Measurements from ENCODE around the gene SYNE1. TPM values are rescaled to one million over a fixed set of nuclear protein-coding genes. Genes with fewer than 3 reads are reported as not detected.
"Not testable (repeated sequence)": the region's sequence is repeated elsewhere in the genome, so short reads cannot be mapped to it uniquely, and the experiment has no call there.

Gene SYNE1
- total RNA-seq, 6 experiments from 2014 or later: 60.0 to 69.0 (median 66.9) TPM

- no peak for DNase-seq
- no peak overlapping the region for H3K27ac Mint-ChIP-seq
- no peak for TF ChIP-seq CTCF (IDR thresholded peaks at IDR 0.05)
- no peak overlapping the region for H3K4me3 Mint-ChIP-seq
- H3K27me3 Mint-ChIP-seq (ENCODE audit: insufficient read depth): peaks cover 1% of the 10 kb centered on the region
- no peaks in the 10 kb centered on the region for H3K9me3 Mint-ChIP-seq
- H3K4me1 Mint-ChIP-seq (ENCODE audit: low read depth): peaks cover 25% of the 10 kb centered on the region
- peaks cover 2% of the 10 kb centered on the region; the same call in 1 of the 2 replicates for H3K36me3 Mint-ChIP-seq (ENCODE audit: low read depth)
Measured at GRCh38 chr6:152631376-152631775, 5.8 kb downstream of the SYNE1 start.

GRCh38 chr6:152630832-152631231, 6.3 kb downstream of the SYNE1 start:
- Mint-ChIP-seq H3K9me3 (no peaks in the 10 kb centered on the region), H3K4me3 (no peak overlapping the region), H3K27ac (no peak overlapping the region), H3K27me3 (ENCODE audit: insufficient read depth) (peaks cover 1% of the 10 kb centered on the region), H3K4me1 (ENCODE audit: low read depth) (peaks cover 19% of the 10 kb centered on the region), H3K36me3 (ENCODE audit: low read depth) (0 out of 2 replicates have a peak, but pooled peaks cover 7% of the 10 kb centered on the region)
- no peak for TF ChIP-seq CTCF (IDR thresholded peaks at IDR 0.05)
- DNase-seq: no peak

- H3K4me1 Mint-ChIP-seq (ENCODE audit: low read depth): peaks cover 6% of the 10 kb centered on the region
- H3K27ac Mint-ChIP-seq: no peak overlapping the region
- no peaks in the 10 kb centered on the region for H3K9me3 Mint-ChIP-seq
- 0 out of 2 replicates have a peak, but pooled peaks cover 8% of the 10 kb centered on the region for H3K36me3 Mint-ChIP-seq (ENCODE audit: low read depth)
- no peak overlapping the region for H3K4me3 Mint-ChIP-seq
- H3K27me3 Mint-ChIP-seq (ENCODE audit: insufficient read depth): peaks cover 1% of the 10 kb centered on the region
- no peak for DNase-seq
- TF ChIP-seq CTCF (IDR thresholded peaks at IDR 0.05): no peak
Measured at GRCh38 chr6:152625213-152625612, 11.9 kb downstream of the SYNE1 start.

GRCh38 chr6:152614776-152615175, 22.4 kb downstream of the SYNE1 start:
- H3K36me3 Mint-ChIP-seq (ENCODE audit: low read depth): peaks cover 16% of the 10 kb centered on the region
- not testable (repeated sequence) for H3K27me3 Mint-ChIP-seq (ENCODE audit: insufficient read depth); H3K27ac Mint-ChIP-seq; H3K4me3 Mint-ChIP-seq; H3K9me3 Mint-ChIP-seq; DNase-seq
- H3K4me1 Mint-ChIP-seq (ENCODE audit: low read depth): peaks cover 12% of the 10 kb centered on the region

- Mint-ChIP-seq H3K36me3 (ENCODE audit: low read depth) (peaks cover 16% of the 10 kb centered on the region), H3K4me3 (no peak overlapping the region), H3K27ac (no peak overlapping the region), H3K27me3 (ENCODE audit: insufficient read depth) (peaks cover 2% of the 10 kb centered on the region; the same call in 1 of the 2 replicates), H3K9me3 (no peaks in the 10 kb centered on the region), H3K4me1 (ENCODE audit: low read depth) (peaks cover 24% of the 10 kb centered on the region)
- no peak for DNase-seq
- no peak for TF ChIP-seq CTCF (IDR thresholded peaks at IDR 0.05)
Measured at GRCh38 chr6:152609125-152609670, 28.0 kb downstream of the SYNE1 start.

GRCh38 chr6:152605941-152606340, 31.2 kb downstream of the SYNE1 start:
- TF ChIP-seq CTCF (IDR thresholded peaks at IDR 0.05): no peak
- H3K27ac Mint-ChIP-seq: no peak overlapping the region
- DNase-seq: no peak
- peaks cover 19% of the 10 kb centered on the region for H3K36me3 Mint-ChIP-seq (ENCODE audit: low read depth)
- H3K27me3 Mint-ChIP-seq (ENCODE audit: insufficient read depth): peaks cover 2% of the 10 kb centered on the region; the same call in 1 of the 2 replicates
- H3K4me3 Mint-ChIP-seq: no peak overlapping the region
- no peaks in the 10 kb centered on the region for H3K9me3 Mint-ChIP-seq
- peaks cover 16% of the 10 kb centered on the region for H3K4me1 Mint-ChIP-seq (ENCODE audit: low read depth)
